HCT116 (cell line): ENCODE data around the gene FAM199X. TPM values are rescaled to one million over a fixed set of nuclear protein-coding genes. Genes with fewer than 3 reads are reported as not detected.

Experiments
- ATAC-seq: fragments of 200-7000 bp; cut with Tn5 transposase; 2 replicates; pipeline ENCODE4 v1.9.1; 2020; ENCODE audit warnings: mild to moderate bottlenecking, moderate library complexity
- BruUV-seq: library from RNA; stranded (reverse); fragments of 400-500 nt; replicated peaks from 2 replicates; lab custom pipeline; 2021; lab: Mats Ljungman, UMichigan
- CTCF ChIA-PET: fragments of 300-600 bp; sonication (Branson Sonifier 250); formaldehyde crosslinking; loops from one replicate; lab custom pipeline; 2021; ENCODE audit warnings: antibody characterized with exemption; lab: Charles Lee
- POLR2A ChIA-PET: fragments of 300-600, 350-600 bp; sonication (Branson Sonifier 250); formaldehyde crosslinking; loops from one replicate; lab custom pipeline; 2021; ENCODE audit warnings: antibody characterized with exemption; lab: Charles Lee
- RAD21 ChIA-PET, 2 experiments: fragments of 300-600 bp; sonication (Branson Sonifier 250); formaldehyde crosslinking; loops; one replicate each; lab custom pipeline; 2023; ENCODE audit warnings: low total read pairs in 2 of 2; ENCODE audit not compliant: uncharacterized antibody in 2 of 2, unreplicated experiment in 2 of 2, low non-redundant PET in 1 of 2; lab: Charles Lee
- DNase-seq: peaks from one replicate; pipeline ENCODE4 v3.0.0-alpha.2; 2010; ENCODE audit warnings: low read depth, low spot score
- H2AFZ ChIP-seq: fragments of 200-600 bp; shearing (Covaris generic), sonication (generic); 2 replicates; pipeline ENCODE4 v1.6.1; 2017; ENCODE audit warnings: low read depth, mixed run types, mixed read lengths, antibody characterized with exemption, low read length; ENCODE audit not compliant: poor library complexity, severe bottlenecking
- H3K27ac ChIP-seq: 2 replicates; pipeline ENCODE4 v1.5.1; 2012; ENCODE audit warnings: low read depth, low read length
- H3K27me3 ChIP-seq: fragments of 200-600 bp; sonication (generic); 2 replicates; pipeline ENCODE4 v1.6.1; 2016; ENCODE audit warnings: mixed run types, low read length, mixed read lengths; ENCODE audit not compliant: insufficient read depth
- H3K36me3 ChIP-seq, 2 experiments: fragments of 200-500 bp in 1 of 2; fragments of 200-600 bp in 1 of 2; sonication (Bioruptor generic) in 1 of 2; sonication (generic) in 1 of 2; 2 replicates each; pipeline versions ENCODE4 v1.5.1 to v1.6.1; 2014 to 2016; ENCODE audit warnings: low read length in 2 of 2, inconsistent platforms in 1 of 2, mixed read lengths in 1 of 2, mixed run types in 1 of 2; ENCODE audit not compliant: insufficient read depth in 2 of 2, control insufficient read depth in 1 of 2
- H3K4me1 ChIP-seq, 2 experiments: fragments of 200-600 bp in 1 of 2; sonication (generic) in 1 of 2; 2 replicates each; pipeline versions ENCODE4 v1.5.1 to v1.6.1; 2012 to 2017; ENCODE audit warnings: low read length in 2 of 2, inconsistent platforms in 1 of 2, mild to moderate bottlenecking in 1 of 2, mixed read lengths in 1 of 2, mixed run types in 1 of 2, moderate library complexity in 1 of 2; ENCODE audit not compliant: insufficient read depth in 2 of 2, control insufficient read depth in 1 of 2
- H3K4me2 ChIP-seq: fragments of 200-600 bp; sonication (generic); 2 replicates; pipeline ENCODE4 v1.6.1; 2017; ENCODE audit warnings: mixed run types, low read length, mixed read lengths
- H3K4me3 ChIP-seq, 2 experiments: fragments of 200-600 bp in 1 of 2; sonication (generic) in 1 of 2; replicated peaks in 1 of 2; 2 replicates each; pipeline ENCODE4 v1.5.1; 2011 to 2016; ENCODE audit warnings: low read length in 2 of 2, control low read depth in 1 of 2, low read depth in 1 of 2, mild to moderate bottlenecking in 1 of 2, mixed read lengths in 1 of 2, mixed run types in 1 of 2
- H3K79me2 ChIP-seq: fragments of 200-600 bp; sonication (generic); 2 replicates; pipeline ENCODE4 v1.6.1; 2017; ENCODE audit warnings: mild to moderate bottlenecking, mixed run types, low read length, moderate library complexity, mixed read lengths; ENCODE audit not compliant: insufficient read depth
- H3K9ac ChIP-seq: fragments of 200-600 bp; sonication (generic); 2 replicates; pipeline ENCODE4 v1.6.1; 2016; ENCODE audit warnings: low read length, mixed read lengths
- H3K9me2 ChIP-seq: fragments of 200-600 bp; sonication (generic), shearing (Covaris generic); 2 replicates; pipeline ENCODE4 v1.6.1; 2017; ENCODE audit warnings: mixed run types, mild to moderate bottlenecking, moderate library complexity; ENCODE audit not compliant: insufficient read depth
- H3K9me3 ChIP-seq, 2 experiments: fragments of 200-500 bp in 1 of 2; fragments of 200-600 bp in 1 of 2; sonication (Bioruptor generic) in 1 of 2; sonication (generic) in 1 of 2; 2 replicates each; pipeline ENCODE4 v1.6.1; 2014 to 2017; ENCODE audit warnings: low read length in 2 of 2, mixed read lengths in 2 of 2, inconsistent platforms in 1 of 2, low read depth in 1 of 2, mild to moderate bottlenecking in 1 of 2, mixed run types in 1 of 2, moderate library complexity in 1 of 2; ENCODE audit not compliant: control insufficient read depth in 1 of 2, insufficient read depth in 1 of 2
- H4K20me1 ChIP-seq: fragments of 200-600 bp; sonication (generic), shearing (Covaris generic); 2 replicates; pipeline ENCODE4 v1.6.1; 2017; ENCODE audit warnings: mixed run types, mild to moderate bottlenecking, moderate library complexity; ENCODE audit not compliant: insufficient read depth
- EGR1 ChIP-seq: IDR thresholded peaks from 2 replicates; pipeline ENCODE4 v1.6.1; 2012; ENCODE audit warnings: low read depth
- ELF1 ChIP-seq: IDR thresholded peaks from 2 replicates; pipeline ENCODE4 v1.6.1; 2012; ENCODE audit warnings: low read depth, borderline replicate concordance
- EZH2 ChIP-seq: fragments of 200-600 bp; sonication (generic); IDR thresholded peaks from 2 replicates; pipeline ENCODE4 v1.6.1; 2017; ENCODE audit warnings: antibody characterized with exemption, mixed run types
- EZH2phosphoT487 ChIP-seq: fragments of 200-600 bp; IDR thresholded peaks from 2 replicates; pipeline ENCODE4 v1.6.1; 2018; ENCODE audit warnings: antibody characterized with exemption, borderline replicate concordance
- FOSL1 ChIP-seq: IDR thresholded peaks from 2 replicates; pipeline ENCODE4 v1.6.1; 2012; ENCODE audit warnings: low read depth
- JUND ChIP-seq: IDR thresholded peaks from 2 replicates; pipeline ENCODE4 v1.6.1; 2012
- POLR2AphosphoS5 ChIP-seq: IDR thresholded peaks from 2 replicates; pipeline ENCODE4 v1.6.1; 2011; ENCODE audit warnings: mild to moderate bottlenecking, low read depth, low read length, moderate library complexity
- RAD21 ChIP-seq: IDR thresholded peaks from 2 replicates; pipeline ENCODE4 v1.6.1; 2012; ENCODE audit warnings: low read depth, mild to moderate bottlenecking
- SIN3A ChIP-seq: IDR thresholded peaks from 2 replicates; pipeline ENCODE4 v1.6.1; 2012; ENCODE audit warnings: low read depth
- SRF ChIP-seq: IDR thresholded peaks from 2 replicates; pipeline ENCODE4 v1.6.1; 2012; ENCODE audit warnings: low read depth
- TCF7L2 ChIP-seq: IDR thresholded peaks from 2 replicates; pipeline ENCODE4 v1.7.0; 2011; ENCODE audit warnings: borderline replicate concordance, inconsistent platforms; ENCODE audit not compliant: insufficient read depth, insufficient read length; ENCODE audit errors: extremely low read depth
- ZFX ChIP-seq: fragments of 450-650 bp; IDR thresholded peaks from 2 replicates; pipeline ENCODE4 v1.6.1; 2017
- ZNF274 ChIP-seq: fragments of 200-500 bp; sonication (Bioruptor generic); IDR thresholded peaks from 2 replicates; pipeline ENCODE4 v1.6.1; 2014; ENCODE audit warnings: mild to moderate bottlenecking, low read depth, low read length, inconsistent platforms
- intact Hi-C: fragments of 100-400 bp; cut with micrococcal nuclease; formaldehyde crosslinking; loops from 2 replicates; pipeline ENCODE4 v1.10.0; 2022
- total RNA-seq: library from RNA; stranded (reverse); gene quantifications from one replicate; pipeline ENCODE4 v1.2.1, GENCODE V29; 2021; ENCODE audit not compliant: unreplicated experiment
- TF ChIP-seq, protein P1 (sequence below): IDR thresholded peaks from 2 replicates; pipeline ENCODE4 v1.6.1; 2012; ENCODE audit warnings: low read depth
- TF ChIP-seq, protein P2 (sequence below): IDR thresholded peaks from 2 replicates; pipeline ENCODE4 v1.6.1; 2012
- TF ChIP-seq, protein P3 (sequence below): IDR thresholded peaks from 2 replicates; pipeline ENCODE4 v1.6.1; 2011; ENCODE audit warnings: mild to moderate bottlenecking, low read length, moderate library complexity; ENCODE audit not compliant: insufficient replicate concordance; ENCODE audit errors: extremely low read depth
- TF ChIP-seq, protein P4 (sequence below): IDR thresholded peaks from 2 replicates; pipeline ENCODE4 v1.6.1; 2012

Gene FAM199X
- total RNA-seq, 1 experiment from 2014 or later: 21.1 TPM

DNA sequence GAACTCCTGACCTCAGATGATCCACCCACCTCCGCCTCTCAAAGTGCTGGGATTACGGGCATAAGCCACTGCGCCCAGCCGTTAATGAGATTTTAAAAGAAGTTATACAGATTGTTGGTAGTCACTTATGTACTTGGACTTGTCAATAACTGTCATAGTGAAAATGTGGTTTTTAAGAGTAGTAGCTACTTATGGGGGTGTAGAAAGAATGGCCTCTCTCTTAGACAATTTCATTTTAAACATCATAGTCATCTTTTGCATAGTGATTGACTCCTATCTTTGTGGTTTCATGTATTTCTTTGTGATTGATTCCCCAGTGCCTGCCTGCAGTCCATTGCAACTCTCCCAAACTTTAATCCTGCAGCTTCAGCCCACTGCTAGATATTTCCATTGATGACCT is 17.4 kb downstream of the FAM199X start (continued):
- TF ChIP-seq, protein P1, sequence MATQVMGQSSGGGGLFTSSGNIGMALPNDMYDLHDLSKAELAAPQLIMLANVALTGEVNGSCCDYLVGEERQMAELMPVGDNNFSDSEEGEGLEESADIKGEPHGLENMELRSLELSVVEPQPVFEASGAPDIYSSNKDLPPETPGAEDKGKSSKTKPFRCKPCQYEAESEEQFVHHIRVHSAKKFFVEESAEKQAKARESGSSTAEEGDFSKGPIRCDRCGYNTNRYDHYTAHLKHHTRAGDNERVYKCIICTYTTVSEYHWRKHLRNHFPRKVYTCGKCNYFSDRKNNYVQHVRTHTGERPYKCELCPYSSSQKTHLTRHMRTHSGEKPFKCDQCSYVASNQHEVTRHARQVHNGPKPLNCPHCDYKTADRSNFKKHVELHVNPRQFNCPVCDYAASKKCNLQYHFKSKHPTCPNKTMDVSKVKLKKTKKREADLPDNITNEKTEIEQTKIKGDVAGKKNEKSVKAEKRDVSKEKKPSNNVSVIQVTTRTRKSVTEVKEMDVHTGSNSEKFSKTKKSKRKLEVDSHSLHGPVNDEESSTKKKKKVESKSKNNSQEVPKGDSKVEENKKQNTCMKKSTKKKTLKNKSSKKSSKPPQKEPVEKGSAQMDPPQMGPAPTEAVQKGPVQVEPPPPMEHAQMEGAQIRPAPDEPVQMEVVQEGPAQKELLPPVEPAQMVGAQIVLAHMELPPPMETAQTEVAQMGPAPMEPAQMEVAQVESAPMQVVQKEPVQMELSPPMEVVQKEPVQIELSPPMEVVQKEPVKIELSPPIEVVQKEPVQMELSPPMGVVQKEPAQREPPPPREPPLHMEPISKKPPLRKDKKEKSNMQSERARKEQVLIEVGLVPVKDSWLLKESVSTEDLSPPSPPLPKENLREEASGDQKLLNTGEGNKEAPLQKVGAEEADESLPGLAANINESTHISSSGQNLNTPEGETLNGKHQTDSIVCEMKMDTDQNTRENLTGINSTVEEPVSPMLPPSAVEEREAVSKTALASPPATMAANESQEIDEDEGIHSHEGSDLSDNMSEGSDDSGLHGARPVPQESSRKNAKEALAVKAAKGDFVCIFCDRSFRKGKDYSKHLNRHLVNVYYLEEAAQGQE: no peak

DNA sequence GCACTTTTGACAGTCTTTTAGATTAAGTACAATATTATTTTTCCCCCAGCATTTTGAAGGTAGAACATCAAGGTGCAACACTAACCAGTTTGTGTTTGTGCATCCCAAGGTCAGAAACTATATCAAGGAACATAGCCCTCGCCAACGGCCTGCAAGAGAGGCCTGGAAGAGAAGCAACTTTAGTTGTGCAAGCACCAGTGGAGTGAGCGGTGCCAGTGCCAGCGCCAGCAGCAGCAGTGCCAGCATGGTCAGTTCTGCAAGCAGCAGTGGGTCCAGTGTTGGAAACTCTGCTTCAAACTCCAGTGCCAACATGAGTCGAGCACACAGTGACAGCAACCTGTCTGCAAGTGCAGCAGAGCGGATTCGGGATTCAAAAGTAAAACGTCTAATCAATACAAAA is 21.7 kb downstream of the FAM199X start:
- intact Hi-C loops: no loop called here
- ChIA-PET CTCF (no interaction called here), POLR2A (no interaction called here), RAD21 (no interaction called here)
- TF ChIP-seq, protein P2, sequence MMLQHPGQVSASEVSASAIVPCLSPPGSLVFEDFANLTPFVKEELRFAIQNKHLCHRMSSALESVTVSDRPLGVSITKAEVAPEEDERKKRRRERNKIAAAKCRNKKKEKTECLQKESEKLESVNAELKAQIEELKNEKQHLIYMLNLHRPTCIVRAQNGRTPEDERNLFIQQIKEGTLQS: no peak
- TF ChIP-seq RAD21 (no peak), POLR2AphosphoS5 (no peak), ZNF274 (no peak), EZH2phosphoT487 (no peak), EZH2 (no peak), SRF (no peak), TCF7L2 (no peak), EGR1 (no peak), SIN3A (no peak), ZFX (no peak), ELF1 (no peak), FOSL1 (no peak), JUND (no peak)
- TF ChIP-seq, protein P3, sequence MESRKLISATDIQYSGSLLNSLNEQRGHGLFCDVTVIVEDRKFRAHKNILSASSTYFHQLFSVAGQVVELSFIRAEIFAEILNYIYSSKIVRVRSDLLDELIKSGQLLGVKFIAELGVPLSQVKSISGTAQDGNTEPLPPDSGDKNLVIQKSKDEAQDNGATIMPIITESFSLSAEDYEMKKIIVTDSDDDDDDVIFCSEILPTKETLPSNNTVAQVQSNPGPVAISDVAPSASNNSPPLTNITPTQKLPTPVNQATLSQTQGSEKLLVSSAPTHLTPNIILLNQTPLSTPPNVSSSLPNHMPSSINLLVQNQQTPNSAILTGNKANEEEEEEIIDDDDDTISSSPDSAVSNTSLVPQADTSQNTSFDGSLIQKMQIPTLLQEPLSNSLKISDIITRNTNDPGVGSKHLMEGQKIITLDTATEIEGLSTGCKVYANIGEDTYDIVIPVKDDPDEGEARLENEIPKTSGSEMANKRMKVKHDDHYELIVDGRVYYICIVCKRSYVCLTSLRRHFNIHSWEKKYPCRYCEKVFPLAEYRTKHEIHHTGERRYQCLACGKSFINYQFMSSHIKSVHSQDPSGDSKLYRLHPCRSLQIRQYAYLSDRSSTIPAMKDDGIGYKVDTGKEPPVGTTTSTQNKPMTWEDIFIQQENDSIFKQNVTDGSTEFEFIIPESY: no peak
- TF ChIP-seq, protein P4, sequence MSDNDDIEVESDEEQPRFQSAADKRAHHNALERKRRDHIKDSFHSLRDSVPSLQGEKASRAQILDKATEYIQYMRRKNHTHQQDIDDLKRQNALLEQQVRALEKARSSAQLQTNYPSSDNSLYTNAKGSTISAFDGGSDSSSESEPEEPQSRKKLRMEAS: no peak
- Histone ChIP-seq H3K4me2 (no peak overlapping the region), H4K20me1 (no peaks in the 10 kb centered on the region), H3K27me3 (no peaks in the 10 kb centered on the region), H2AFZ (no peak overlapping the region), H3K9ac (no peak overlapping the region), H3K9me3 (no peaks in the 10 kb centered on the region), H3K4me1 (no peaks in the 10 kb centered on the region), H3K36me3 (peaks cover 3 to 13% of the 10 kb centered on the region in 2 experiments; a peak in 3 of 4 replicates), H3K27ac (no peak overlapping the region), H3K4me3 (no peak overlapping the region), H3K79me2 (peaks cover 10% of the 10 kb centered on the region), H3K9me2 (no peaks in the 10 kb centered on the region)
- DNase-seq: no peak
- BruUV-seq: no TSS peak
- no peak for ATAC-seq
